ENCODE measurements around the gene TMC6.

DNA sequence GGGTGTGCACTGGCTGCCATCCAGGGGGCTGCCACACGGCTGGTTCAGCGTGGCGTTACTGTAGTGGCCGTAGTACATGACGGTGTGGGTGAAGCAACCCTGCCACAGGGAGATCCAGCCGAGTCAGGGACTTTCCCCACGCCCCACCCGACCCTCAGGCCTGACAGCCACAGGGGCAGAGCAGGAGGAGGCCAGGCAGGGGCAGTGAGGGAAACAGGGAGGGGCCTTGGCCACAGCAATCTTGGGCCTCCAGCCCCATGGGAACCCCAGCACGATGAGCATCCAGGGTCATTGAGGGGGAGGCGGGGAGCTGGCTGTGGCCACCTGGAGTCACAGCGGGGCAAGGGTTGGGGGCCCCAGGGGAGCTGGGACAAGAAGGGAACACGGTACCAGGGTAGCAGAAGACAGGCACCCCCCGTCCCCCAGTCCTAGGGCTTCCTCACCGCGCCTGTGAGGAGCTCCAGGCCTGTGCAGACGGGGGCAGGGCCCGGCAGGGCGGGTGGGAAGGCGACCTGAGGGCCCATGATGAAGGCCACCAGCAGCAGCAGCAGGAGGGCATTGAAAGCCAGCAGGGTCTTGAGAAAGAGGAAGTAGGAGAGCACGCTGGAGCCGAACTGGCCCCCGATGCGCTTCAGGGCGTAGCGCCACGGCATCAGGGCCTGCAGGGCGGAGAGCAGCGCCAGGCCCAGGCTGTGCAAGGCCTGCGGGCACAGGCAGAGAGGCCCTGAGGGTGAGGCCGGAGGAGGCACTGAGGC lies 4.3 kb downstream of the TMC6 start:
- TF ChIP-seq, protein P1, sequence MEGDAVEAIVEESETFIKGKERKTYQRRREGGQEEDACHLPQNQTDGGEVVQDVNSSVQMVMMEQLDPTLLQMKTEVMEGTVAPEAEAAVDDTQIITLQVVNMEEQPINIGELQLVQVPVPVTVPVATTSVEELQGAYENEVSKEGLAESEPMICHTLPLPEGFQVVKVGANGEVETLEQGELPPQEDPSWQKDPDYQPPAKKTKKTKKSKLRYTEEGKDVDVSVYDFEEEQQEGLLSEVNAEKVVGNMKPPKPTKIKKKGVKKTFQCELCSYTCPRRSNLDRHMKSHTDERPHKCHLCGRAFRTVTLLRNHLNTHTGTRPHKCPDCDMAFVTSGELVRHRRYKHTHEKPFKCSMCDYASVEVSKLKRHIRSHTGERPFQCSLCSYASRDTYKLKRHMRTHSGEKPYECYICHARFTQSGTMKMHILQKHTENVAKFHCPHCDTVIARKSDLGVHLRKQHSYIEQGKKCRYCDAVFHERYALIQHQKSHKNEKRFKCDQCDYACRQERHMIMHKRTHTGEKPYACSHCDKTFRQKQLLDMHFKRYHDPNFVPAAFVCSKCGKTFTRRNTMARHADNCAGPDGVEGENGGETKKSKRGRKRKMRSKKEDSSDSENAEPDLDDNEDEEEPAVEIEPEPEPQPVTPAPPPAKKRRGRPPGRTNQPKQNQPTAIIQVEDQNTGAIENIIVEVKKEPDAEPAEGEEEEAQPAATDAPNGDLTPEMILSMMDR (conservative IDR thresholded peaks at IDR 0.05; ENCODE audit: low read depth, low read length) = no peak
- no peak for TF ChIP-seq EZH2 (IDR thresholded peaks at IDR 0.05; ENCODE audit: borderline replicate concordance, low read depth, low read length, poor library complexity, severe bottlenecking)
